Neural crest cell (in vitro differentiated cells): ENCODE measurements around the gene TATDN2. TPM values are rescaled to one million over a fixed set of nuclear protein-coding genes. Genes with fewer than 3 reads are reported as not detected.
"Not testable (repeated sequence)": the region's sequence is repeated elsewhere in the genome, so short reads cannot be mapped to it uniquely, and the experiment has no call there.

Experiments
- DNase-seq: peaks from one replicate; pipeline ENCODE4 v3.0.0; 2021; ENCODE audit warnings: low read depth, mixed read lengths, low spot score
- H3K27ac Mint-ChIP-seq: one replicate; pipeline ENCODE4 v1.8.0; 2021; ENCODE audit warnings: mild to moderate bottlenecking, mixed read lengths; ENCODE audit not compliant: unreplicated experiment
- H3K27me3 Mint-ChIP-seq: 2 replicates; pipeline ENCODE4 v1.8.0; 2021; ENCODE audit warnings: low read depth, mild to moderate bottlenecking, mixed read lengths
- H3K36me3 Mint-ChIP-seq: 2 replicates; pipeline ENCODE4 v1.8.0; 2021; ENCODE audit warnings: low read depth, mild to moderate bottlenecking, mixed read lengths
- H3K4me1 Mint-ChIP-seq: 2 replicates; pipeline ENCODE4 v1.8.0; 2021; ENCODE audit warnings: mixed read lengths
- H3K4me3 Mint-ChIP-seq: one replicate; pipeline ENCODE4 v1.8.0; 2021; ENCODE audit warnings: mild to moderate bottlenecking, mixed read lengths
- H3K9me3 Mint-ChIP-seq: 2 replicates; pipeline ENCODE4 v1.8.0; 2021; ENCODE audit warnings: mixed read lengths
- total RNA-seq: library from RNA; stranded (reverse); gene quantifications from 2 replicates; pipeline ENCODE4 v1.2.1, GENCODE V29; 2021
- TF ChIP-seq, protein P1 (sequence below): fragments of 200-600 bp; sonication (generic); conservative IDR thresholded peaks from 2 replicates; pipeline ENCODE4 v1.5.0; 2021; ENCODE audit warnings: antibody characterized with exemption, mild to moderate bottlenecking

TATDN2 gene
- total RNA-seq, 1 donor from 2014 or later: 40.5 TPM

DNA sequence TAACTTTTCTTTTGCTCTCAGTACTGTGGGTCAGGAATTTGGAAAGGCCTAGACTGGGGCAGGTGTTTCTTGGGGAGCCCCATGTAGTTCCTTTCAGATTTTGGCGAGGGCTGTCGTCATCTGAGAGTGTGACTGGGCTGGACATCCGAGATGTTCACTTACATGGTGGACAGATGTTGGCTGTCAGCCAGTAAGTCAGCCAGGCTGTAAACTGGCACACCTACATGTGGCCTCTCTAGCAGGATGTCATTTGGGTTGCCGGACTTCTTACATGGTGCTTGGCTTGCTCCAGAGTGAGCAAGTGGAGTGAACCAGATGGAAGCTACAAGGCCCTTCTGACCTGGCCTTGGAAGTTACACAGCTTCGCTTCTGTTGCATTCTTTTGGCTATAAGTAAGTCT lies 20.7 kb downstream of the TATDN2 start:
- Mint-ChIP-seq H3K27me3 (no peaks in the 10 kb centered on the region), H3K4me3 (no peak overlapping the region), H3K27ac (no peak overlapping the region), H3K36me3 (peaks cover 4% of the 10 kb centered on the region), H3K4me1 (peaks cover 18% of the 10 kb centered on the region), H3K9me3 (no peaks in the 10 kb centered on the region)
- TF ChIP-seq, protein P1, sequence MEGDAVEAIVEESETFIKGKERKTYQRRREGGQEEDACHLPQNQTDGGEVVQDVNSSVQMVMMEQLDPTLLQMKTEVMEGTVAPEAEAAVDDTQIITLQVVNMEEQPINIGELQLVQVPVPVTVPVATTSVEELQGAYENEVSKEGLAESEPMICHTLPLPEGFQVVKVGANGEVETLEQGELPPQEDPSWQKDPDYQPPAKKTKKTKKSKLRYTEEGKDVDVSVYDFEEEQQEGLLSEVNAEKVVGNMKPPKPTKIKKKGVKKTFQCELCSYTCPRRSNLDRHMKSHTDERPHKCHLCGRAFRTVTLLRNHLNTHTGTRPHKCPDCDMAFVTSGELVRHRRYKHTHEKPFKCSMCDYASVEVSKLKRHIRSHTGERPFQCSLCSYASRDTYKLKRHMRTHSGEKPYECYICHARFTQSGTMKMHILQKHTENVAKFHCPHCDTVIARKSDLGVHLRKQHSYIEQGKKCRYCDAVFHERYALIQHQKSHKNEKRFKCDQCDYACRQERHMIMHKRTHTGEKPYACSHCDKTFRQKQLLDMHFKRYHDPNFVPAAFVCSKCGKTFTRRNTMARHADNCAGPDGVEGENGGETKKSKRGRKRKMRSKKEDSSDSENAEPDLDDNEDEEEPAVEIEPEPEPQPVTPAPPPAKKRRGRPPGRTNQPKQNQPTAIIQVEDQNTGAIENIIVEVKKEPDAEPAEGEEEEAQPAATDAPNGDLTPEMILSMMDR: no peak
- DNase-seq: no peak

GRCh38 chr3:10269443-10269842 lies 21.2 kb downstream of the TATDN2 start:
- no peak overlapping the region for H3K4me3 Mint-ChIP-seq

DNA sequence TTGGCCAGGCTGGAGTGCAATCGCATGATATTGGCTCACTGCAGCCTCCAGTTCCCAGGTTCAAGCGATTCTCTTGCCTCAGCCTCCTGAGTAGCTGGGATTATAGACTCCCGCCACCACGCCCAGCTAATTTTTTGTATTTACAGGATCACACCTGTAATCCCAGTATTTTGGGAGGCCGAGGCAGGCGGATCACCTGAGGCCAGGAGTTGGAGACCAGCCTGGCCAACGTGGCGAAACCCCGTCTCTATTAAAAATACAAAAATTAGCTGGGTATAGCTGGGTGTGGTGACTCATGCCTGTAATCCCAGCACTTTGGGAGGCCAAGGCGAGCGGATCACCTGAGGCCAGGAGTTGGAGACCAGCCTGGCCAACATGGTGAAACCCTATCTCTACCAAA lies 24.2 kb downstream of the TATDN2 start:
- H3K27ac Mint-ChIP-seq, H3K27me3 Mint-ChIP-seq, DNase-seq, H3K36me3 Mint-ChIP-seq, H3K4me3 Mint-ChIP-seq, H3K9me3 Mint-ChIP-seq: not testable (repeated sequence)
- H3K4me1 Mint-ChIP-seq: peaks cover 18% of the 10 kb centered on the region

More at GRCh38 chr3:10269443-10269842, 21.2 kb downstream of the TATDN2 start:
- H3K36me3 Mint-ChIP-seq: no peaks in the 10 kb centered on the region
- peaks cover 19% of the 10 kb centered on the region for H3K4me1 Mint-ChIP-seq
- H3K9me3 Mint-ChIP-seq: no peaks in the 10 kb centered on the region
- TF ChIP-seq, protein P1: no peak
- H3K27me3 Mint-ChIP-seq: no peaks in the 10 kb centered on the region
- H3K27ac Mint-ChIP-seq: no peak overlapping the region
- no peak for DNase-seq

DNA sequence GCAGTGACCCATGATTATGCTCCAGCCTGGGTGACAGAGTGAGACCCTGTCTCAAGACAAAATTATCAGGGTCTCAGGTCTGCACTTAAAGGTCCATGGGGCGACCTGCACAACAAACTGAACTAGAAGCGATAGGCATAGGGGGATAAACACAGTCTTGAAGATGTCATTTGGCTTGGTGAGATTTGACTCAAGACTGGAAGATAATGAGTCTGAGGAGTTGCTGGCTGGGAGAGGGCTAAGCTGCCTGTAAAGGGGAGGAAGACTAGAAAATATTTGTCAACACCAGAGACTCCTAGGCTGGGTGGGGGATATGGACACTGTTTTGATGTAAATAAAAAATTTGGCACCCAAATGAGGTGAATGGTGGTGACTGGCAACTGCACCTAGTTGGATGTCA lies 24.7 kb downstream of the TATDN2 start:
- peaks cover 18% of the 10 kb centered on the region for H3K4me1 Mint-ChIP-seq
- peak overlapping the region; percentile 44 for H3K27ac Mint-ChIP-seq
- no peaks in the 10 kb centered on the region for H3K27me3 Mint-ChIP-seq
- DNase-seq: no peak
- no peak overlapping the region for H3K4me3 Mint-ChIP-seq
- no peaks in the 10 kb centered on the region for H3K9me3 Mint-ChIP-seq
- H3K36me3 Mint-ChIP-seq: no peaks in the 10 kb centered on the region
- TF ChIP-seq, protein P1: no peak

DNA sequence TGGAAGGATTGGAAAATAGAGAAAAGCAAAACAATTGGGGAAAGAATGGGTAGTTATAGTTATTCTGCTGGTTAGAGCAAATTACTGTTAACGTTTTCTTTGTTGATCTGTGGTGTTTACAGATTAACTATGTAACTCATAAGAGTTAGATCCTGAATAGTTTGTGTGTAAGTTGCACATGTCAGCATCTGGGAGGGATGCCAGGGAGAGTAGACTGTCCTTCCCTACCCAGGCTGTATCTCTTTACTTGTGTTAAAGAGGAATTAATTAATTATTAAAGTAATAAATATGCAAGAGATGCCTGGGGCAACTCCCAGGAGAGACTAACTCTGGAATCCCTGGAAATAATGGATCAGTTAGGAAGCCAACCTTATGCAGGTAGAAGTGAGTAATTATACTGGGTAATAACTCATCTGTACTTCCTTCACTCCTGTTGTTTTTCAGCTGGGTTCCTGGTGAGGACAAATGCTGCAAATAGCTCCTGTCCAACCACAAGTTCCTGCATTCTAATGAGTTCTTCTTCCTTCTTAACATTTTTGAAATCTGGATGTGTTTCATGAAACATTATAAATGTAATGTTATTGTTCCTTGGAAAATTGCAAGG lies 25.5 kb downstream of the TATDN2 start:
- no peak overlapping the region for H3K4me3 Mint-ChIP-seq
- H3K4me1 Mint-ChIP-seq: peaks cover 18% of the 10 kb centered on the region
- no peak overlapping the region for H3K27ac Mint-ChIP-seq
- no peak for DNase-seq
- H3K9me3 Mint-ChIP-seq: no peaks in the 10 kb centered on the region
- TF ChIP-seq, protein P1: no peak
- no peaks in the 10 kb centered on the region for H3K27me3 Mint-ChIP-seq
- peaks cover 1% of the 10 kb centered on the region for H3K36me3 Mint-ChIP-seq

DNA sequence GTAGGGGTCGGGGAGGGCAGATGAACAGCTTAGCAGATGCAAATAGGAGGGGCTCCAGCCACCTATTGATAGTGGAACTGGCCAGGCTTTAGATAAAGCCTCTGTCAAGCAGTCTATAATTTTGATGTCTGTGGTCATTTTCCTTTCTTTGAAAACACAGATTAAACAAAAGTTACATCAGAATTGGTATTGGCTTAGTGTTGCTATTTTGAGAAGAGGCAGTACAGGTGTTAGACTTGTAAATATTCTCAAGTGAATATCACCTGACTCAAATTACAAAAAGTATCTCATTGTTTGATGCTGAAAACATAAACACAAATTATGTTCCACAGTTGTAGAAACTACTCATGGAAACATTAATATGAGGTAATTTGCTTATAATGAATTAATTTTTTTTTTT lies 26.3 kb downstream of the TATDN2 start:
- TF ChIP-seq, protein P1: no peak
- Mint-ChIP-seq H3K4me1 (peaks cover 18% of the 10 kb centered on the region), H3K27ac (no peak overlapping the region), H3K27me3 (no peaks in the 10 kb centered on the region), H3K9me3 (no peaks in the 10 kb centered on the region), H3K36me3 (peaks cover 2% of the 10 kb centered on the region), H3K4me3 (no peak overlapping the region)
- no peak for DNase-seq
